Stimulated activated CD8-positive, alpha-beta memory T cell treated with anti-CD3 and anti-CD28 coated beads, Interleukin-4, amount 100 ng/mL, for 4 hours (primary cell): ENCODE data around the gene SPAG6.

ENCODE experiments used
- DNase-seq, 2 donors: peaks; one replicate each; pipeline ENCODE4 v3.0.0-alpha.2; 2020; ENCODE audit warnings: low read depth in 2 of 2, low spot score in 1 of 2

The SPAG6 gene

GRCh38 chr10:22321924-22322640, 23.2 kb upstream of the SPAG6 start:
- no peak for DNase-seq

- no peak for DNase-seq
Observed at GRCh38 chr10:22322641-22323160, 22.6 kb upstream of the SPAG6 start.

GRCh38 chr10:22323538-22324305, 21.6 kb upstream of the SPAG6 start:
- no peak for DNase-seq

- DNase-seq = no peak
Observed at GRCh38 chr10:22324413-22324812, 20.9 kb upstream of the SPAG6 start.

GRCh38 chr10:22324893-22325271, 20.4 kb upstream of the SPAG6 start:
- DNase-seq = no peak

- DNase-seq = no peak
Observed at GRCh38 chr10:22325272-22326144, 19.8 kb upstream of the SPAG6 start.

- no peak for DNase-seq
Observed at GRCh38 chr10:22326145-22326702, 19.1 kb upstream of the SPAG6 start.

- DNase-seq = no peak
Observed at GRCh38 chr10:22329150-22329549, 16.1 kb upstream of the SPAG6 start.

GRCh38 chr10:22332116-22332692, 13.1 kb upstream of the SPAG6 start:
- no peak for DNase-seq

GRCh38 chr10:22333167-22333974, 11.9 kb upstream of the SPAG6 start:
- DNase-seq = no peak

- no peak for DNase-seq
Observed at GRCh38 chr10:22333975-22334282, 11.4 kb upstream of the SPAG6 start.

GRCh38 chr10:22334414-22335172, 10.7 kb upstream of the SPAG6 start:
- no peak for DNase-seq

GRCh38 chr10:22335173-22335933, 9.9 kb upstream of the SPAG6 start:
- no peak for DNase-seq

GRCh38 chr10:22338185-22338900, 7.0 kb upstream of the SPAG6 start:
- no peak for DNase-seq

- DNase-seq = no peak
Observed at GRCh38 chr10:22338931-22339330, 6.4 kb upstream of the SPAG6 start.

- DNase-seq = no peak
Observed at GRCh38 chr10:22339761-22340328, 5.5 kb upstream of the SPAG6 start.

- DNase-seq = no peak
Observed at GRCh38 chr10:22340329-22341189, 4.7 kb upstream of the SPAG6 start.
